SJCRH30 (cell line): ENCODE results near the gene TDRD7. TPM values are rescaled to one million over a fixed set of nuclear protein-coding genes. Genes with fewer than 3 reads are reported as not detected.

ENCODE experiments used
- DNase-seq, 2 experiments: peaks; one replicate each; pipeline ENCODE4 v3.0.0-alpha.2; 2015 to 2020
- H3K27ac ChIP-seq: fragments of 250-450 bp; sonication (Bioruptor Pico); 2 replicates; pipeline ENCODE4 v1.5.1; 2020; ENCODE audit warnings: mild to moderate bottlenecking, moderate library complexity
- H3K27me3 ChIP-seq: fragments of 250-450 bp; sonication (Bioruptor Pico); 2 replicates; pipeline ENCODE4 v1.5.1; 2020; ENCODE audit warnings: mild to moderate bottlenecking, moderate library complexity
- H3K36me3 ChIP-seq: fragments of 250-450 bp; sonication (Bioruptor Pico); 2 replicates; pipeline ENCODE4 v1.5.1; 2020; ENCODE audit warnings: mild to moderate bottlenecking, moderate library complexity
- H3K4me1 ChIP-seq: fragments of 250-450 bp; sonication (Bioruptor Pico); 2 replicates; pipeline ENCODE4 v1.5.1; 2020; ENCODE audit warnings: mild to moderate bottlenecking, moderate library complexity
- H3K4me3 ChIP-seq: fragments of 250-450 bp; sonication (Bioruptor Pico); 2 replicates; pipeline ENCODE4 v1.5.1; 2020; ENCODE audit warnings: mild to moderate bottlenecking, moderate library complexity
- H3K9me3 ChIP-seq: fragments of 250-450 bp; sonication (Bioruptor Pico); replicated peaks from 2 replicates; pipeline ENCODE4 v1.5.1; 2020; ENCODE audit warnings: mild to moderate bottlenecking, moderate library complexity
- total RNA-seq: library from RNA; depleted of rRNA; stranded (reverse); fragments of >200 nt; shearing (Covaris generic); gene quantifications from 2 replicates; pipeline ENCODE4 v1.2.3, GENCODE V29; 2014

TDRD7 gene
- total RNA-seq, 1 experiment from 2014 or later = 2.4 TPM

DNA sequence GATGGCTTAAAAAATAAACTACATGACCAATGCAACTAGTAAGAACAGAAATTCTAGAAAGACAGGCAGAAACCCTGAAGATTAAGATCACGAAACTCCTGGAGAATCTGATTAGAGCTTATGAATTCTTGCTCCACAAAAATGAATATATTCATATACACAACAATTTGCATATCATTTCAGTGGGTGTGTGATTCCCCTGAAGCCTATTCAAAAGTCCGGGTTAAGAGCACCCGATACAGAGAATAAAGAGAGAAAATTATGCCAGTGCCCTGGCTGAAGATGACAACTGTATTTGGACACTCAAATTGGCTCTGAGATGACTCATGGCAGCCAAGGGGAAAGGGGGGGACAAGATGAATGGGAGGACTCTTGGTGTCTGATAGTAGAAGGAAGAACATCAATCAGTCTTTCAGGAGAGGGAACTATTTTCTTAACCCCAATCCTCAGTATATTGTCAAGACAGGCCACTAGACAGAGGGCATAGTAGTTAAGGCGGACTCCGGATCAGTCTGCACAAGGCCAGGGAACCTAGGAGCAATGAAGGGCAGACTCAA is 95.6 kb downstream of the TDRD7 start:
- no peaks in the 10 kb centered on the region for H3K9me3 ChIP-seq
- H3K4me1 ChIP-seq = no peaks in the 10 kb centered on the region
- DNase-seq = no peak
- H3K27me3 ChIP-seq = peaks cover 9% of the 10 kb centered on the region
- H3K36me3 ChIP-seq = no peaks in the 10 kb centered on the region
- H3K27ac ChIP-seq = no peak overlapping the region
- no peak overlapping the region for H3K4me3 ChIP-seq

DNA sequence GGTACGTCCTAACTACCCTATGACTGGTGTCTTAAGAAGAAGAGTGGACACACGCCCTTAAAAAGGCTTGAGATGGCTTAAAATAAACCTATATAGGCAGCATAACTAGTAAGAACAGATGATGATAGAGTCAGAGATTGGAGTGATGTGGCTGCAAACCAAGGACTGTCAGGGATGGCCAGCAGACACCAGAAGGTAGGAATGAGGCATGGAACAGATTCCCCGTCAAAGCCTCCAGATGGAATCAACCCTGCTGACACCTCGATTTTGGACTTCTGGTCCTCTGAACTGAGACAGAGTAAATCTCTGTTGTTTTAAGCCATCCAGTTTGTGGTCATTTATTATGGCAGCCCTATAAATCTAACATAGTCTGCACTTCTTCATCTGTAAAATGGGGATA is 97.0 kb downstream of the TDRD7 start:
- Histone ChIP-seq H3K4me1 (no peaks in the 10 kb centered on the region), H3K27ac (no peak overlapping the region), H3K36me3 (no peaks in the 10 kb centered on the region), H3K27me3 (peaks cover 2% of the 10 kb centered on the region; the same call in 1 of the 2 replicates), H3K9me3 (no peaks in the 10 kb centered on the region), H3K4me3 (no peak overlapping the region)
- no peak for DNase-seq

DNA sequence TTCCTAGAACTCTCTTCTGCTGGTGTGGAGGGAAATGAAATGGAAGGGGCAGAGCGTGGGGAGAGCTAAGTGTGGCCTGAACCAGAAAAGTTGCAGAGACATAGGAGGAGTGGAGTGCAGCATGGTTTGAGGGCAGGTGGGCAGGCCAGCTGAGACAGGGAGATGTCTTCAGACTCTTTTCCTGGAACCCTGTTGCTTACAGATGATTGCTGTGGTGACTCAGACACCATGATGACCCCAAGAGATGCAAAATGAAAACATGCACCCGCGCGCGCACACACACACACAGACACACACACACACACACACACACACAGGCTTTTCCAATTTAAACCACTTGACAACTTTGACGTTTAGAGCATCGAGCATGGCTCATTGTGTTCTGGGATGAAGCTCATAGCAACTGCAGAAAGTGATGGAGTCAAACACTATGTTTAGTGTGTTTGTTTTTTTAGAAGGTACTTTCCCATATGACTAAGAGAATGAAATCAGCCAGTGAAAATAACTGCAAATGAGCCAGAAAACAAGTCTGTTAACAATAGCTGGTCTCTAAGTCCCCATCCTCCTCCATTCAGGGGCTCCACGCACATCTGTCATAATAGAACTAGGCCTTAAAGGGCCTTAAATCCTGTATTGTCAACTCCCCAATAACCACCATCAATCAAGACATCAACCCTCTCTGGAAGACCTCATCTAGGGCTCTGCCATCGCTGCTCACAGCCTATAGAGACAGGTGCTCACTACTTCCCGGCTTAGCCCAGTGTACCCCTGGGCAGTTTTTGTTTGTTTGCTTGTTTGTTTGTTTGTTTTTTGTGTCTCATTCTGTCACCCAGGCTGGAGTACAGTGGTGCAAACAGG is 99.1 kb downstream of the TDRD7 start:
- Histone ChIP-seq H3K27ac (no peak overlapping the region), H3K9me3 (no peaks in the 10 kb centered on the region), H3K36me3 (no peaks in the 10 kb centered on the region), H3K4me1 (no peaks in the 10 kb centered on the region), H3K4me3 (no peak overlapping the region), H3K27me3 (no peaks in the 10 kb centered on the region)
- DNase-seq = no peak

DNA sequence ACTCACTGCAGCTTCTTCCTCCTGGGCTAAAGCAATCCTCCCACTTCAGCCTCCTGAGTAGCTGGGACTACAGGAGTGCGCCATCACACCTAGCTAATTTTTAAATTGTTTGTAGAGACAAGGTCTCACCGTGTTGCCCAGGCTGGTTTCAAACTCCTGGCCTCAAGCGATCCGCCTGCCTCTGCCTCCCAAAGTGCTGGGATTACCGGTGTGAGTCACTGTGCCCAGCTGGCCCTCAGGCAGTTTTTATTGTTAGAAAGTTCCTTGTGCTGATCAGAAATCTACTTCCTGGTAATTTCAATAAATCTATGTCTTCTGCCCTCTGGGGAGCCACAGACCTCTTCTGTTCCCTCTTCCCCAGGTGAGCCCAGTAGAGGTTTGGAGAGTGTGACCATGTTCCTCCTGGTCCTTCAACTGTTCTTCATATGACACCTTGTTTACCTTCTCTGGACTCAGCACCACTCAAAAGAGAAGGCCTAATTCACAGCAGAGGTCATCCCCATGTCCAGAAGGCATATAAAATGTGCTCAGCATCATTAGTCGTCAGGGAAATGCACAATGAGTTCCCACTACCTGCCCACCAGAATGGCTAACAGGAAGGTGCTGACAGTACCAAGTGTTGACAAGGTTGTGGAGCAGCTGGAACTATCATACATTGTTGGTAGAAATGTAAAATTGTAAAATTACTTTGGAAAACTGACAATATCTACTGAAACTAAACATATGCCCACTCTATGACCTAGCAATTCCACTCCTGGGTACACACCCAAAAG is 99.9 kb downstream of the TDRD7 start:
- H3K36me3 ChIP-seq = no peaks in the 10 kb centered on the region
- no peaks in the 10 kb centered on the region for H3K9me3 ChIP-seq
- no peaks in the 10 kb centered on the region for H3K4me1 ChIP-seq
- no peak overlapping the region for H3K27ac ChIP-seq
- no peak overlapping the region for H3K4me3 ChIP-seq
- no peak for DNase-seq
- H3K27me3 ChIP-seq = no peaks in the 10 kb centered on the region

DNA sequence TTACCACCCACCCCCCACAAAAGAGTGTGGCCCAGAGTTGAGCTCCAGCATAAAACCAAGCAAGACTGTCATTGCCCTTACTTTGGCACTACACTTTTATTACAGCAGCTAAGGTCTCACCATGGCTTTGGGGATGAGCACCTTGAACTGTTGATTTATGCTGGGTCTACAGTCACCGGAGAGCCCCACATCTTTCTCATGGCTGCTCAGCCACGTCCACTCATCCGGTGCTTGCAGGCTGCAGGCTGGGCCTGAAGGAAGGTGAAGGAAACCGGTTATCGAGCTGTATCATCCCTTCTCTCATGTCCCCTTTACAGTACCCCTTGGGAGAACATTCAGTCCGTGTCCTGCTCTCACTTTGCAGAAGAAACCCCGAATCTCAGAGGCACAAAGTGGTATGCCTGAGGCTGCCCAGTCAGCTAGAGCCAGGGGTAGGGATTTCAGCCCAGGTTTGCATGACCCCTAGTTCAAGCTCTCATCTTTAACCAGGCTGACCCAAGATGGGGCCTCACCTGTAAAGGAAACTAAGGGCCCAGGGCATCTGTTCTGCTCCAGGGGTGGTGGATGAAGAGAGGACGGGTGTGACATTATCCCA is 101.2 kb downstream of the TDRD7 start:
- no peaks in the 10 kb centered on the region for H3K36me3 ChIP-seq
- H3K27me3 ChIP-seq = no peaks in the 10 kb centered on the region
- no peak for DNase-seq
- no peak overlapping the region for H3K27ac ChIP-seq
- H3K4me3 ChIP-seq = no peak overlapping the region
- no peaks in the 10 kb centered on the region for H3K4me1 ChIP-seq
- no peaks in the 10 kb centered on the region for H3K9me3 ChIP-seq

DNA sequence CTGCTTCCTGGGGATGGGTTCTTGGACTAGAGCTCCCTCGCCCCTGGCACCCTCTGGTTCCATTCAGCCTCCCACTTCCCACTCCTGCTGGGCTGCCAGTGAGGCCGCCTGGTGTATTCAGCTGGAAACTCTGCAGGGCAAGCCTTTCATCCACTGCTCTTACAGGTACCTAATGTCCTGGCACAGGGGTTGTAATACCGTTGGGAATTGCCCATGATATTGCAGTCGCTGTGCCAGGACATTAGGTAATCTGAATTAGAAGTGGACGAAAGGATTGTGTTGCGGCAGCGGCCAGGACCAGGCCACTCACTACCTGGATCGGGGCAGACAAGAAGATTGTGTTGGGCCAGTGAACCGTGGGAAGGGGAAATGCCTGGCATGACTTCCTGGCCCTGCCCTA is 102.6 kb downstream of the TDRD7 start:
- Histone ChIP-seq H3K9me3 (no peaks in the 10 kb centered on the region), H3K36me3 (no peaks in the 10 kb centered on the region)

DNA sequence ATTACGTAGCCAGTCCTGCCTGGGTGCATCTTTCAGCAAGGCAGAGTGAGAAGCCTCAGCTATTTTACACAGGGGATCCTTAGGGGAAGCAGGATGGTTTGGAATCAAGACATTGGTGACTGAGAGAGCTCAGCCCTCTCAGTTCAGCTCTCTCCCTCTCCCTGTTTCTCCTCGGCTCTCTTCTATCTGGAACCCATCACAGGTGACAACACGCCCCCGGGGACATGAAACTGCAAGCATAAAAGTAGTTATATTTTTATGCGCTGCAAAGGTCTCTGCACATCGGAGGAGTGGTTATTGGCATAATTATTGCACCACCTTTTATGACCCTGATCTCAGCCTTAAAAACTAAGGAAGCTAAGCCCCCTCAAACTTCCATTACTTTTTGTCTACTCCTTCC is 103.8 kb downstream of the TDRD7 start:
- DNase-seq = no peak
- Histone ChIP-seq H3K9me3 (no peaks in the 10 kb centered on the region), H3K36me3 (no peaks in the 10 kb centered on the region), H3K27me3 (no peaks in the 10 kb centered on the region), H3K4me1 (no peaks in the 10 kb centered on the region), H3K4me3 (no peak overlapping the region), H3K27ac (no peak overlapping the region)

More for the DNA sequence above, 102.6 kb downstream of the TDRD7 start:
- H3K4me1 ChIP-seq = no peaks in the 10 kb centered on the region
- H3K27ac ChIP-seq = no peak overlapping the region
- no peaks in the 10 kb centered on the region for H3K27me3 ChIP-seq
- H3K4me3 ChIP-seq = no peak overlapping the region
- DNase-seq = no peak

DNA sequence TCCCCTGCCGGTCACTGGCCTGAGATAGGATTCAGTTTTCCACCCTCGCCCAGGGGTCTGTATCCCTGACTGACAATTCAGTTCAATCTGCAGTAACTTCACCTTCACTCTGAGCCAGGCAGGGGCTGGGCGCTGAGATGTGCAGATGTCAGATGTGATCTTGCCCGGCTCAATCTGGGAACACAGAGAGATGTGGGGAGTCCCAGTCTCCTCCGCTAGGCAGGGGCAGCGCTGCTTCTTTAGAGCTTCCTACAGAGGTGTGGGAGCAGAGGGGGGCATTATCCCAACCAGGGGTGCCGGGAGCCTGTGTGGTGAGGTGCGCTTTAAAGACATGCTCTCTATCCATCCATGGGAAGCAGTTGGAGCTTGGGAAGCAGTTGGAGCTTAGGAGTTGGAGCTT is 104.2 kb downstream of the TDRD7 start:
- Histone ChIP-seq H3K4me1 (no peaks in the 10 kb centered on the region), H3K36me3 (no peaks in the 10 kb centered on the region), H3K27me3 (no peaks in the 10 kb centered on the region), H3K27ac (no peak overlapping the region), H3K4me3 (no peak overlapping the region), H3K9me3 (no peaks in the 10 kb centered on the region)
- no peak for DNase-seq

DNA sequence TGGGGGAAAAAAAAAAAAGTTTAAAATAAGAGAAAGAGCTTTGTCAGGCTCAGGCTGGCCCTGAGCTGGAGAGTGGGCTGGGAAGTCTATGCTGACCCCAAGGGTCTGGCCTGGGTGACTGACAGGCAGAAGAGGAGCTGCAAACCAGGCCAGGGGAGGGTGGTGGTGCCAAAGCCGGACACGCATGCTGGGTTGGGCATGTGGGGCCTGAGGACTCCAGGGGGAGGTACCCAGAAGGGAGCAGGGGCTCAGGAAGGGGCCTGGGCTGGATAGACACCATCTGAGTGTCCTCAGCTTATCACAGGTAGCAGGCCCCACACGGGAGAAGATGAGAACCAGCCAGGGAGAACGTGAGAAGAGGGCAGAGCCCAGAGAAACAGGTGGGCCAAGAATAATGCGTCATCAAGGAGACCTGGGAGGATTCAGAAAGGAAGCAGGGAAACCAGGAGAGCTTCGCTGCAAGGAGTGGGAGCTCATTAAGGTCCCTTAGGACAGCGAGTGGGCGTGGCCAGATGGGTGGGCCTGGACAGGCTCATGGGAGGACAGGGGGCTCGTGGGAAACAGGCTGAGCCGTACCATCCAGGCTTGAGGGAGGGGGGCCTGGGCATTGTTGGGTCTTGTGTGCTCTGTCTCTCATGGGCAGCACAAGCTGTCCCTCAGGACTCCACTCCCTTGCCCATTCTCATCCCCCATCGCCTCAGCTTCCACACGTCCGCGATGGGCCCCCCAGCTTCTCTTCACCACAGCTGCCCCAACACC is 105.6 kb downstream of the TDRD7 start:
- Histone ChIP-seq H3K9me3 (no peaks in the 10 kb centered on the region), H3K36me3 (no peaks in the 10 kb centered on the region), H3K27me3 (no peaks in the 10 kb centered on the region), H3K4me1 (no peaks in the 10 kb centered on the region), H3K27ac (no peak overlapping the region), H3K4me3 (no peak overlapping the region)
- DNase-seq = no peak

DNA sequence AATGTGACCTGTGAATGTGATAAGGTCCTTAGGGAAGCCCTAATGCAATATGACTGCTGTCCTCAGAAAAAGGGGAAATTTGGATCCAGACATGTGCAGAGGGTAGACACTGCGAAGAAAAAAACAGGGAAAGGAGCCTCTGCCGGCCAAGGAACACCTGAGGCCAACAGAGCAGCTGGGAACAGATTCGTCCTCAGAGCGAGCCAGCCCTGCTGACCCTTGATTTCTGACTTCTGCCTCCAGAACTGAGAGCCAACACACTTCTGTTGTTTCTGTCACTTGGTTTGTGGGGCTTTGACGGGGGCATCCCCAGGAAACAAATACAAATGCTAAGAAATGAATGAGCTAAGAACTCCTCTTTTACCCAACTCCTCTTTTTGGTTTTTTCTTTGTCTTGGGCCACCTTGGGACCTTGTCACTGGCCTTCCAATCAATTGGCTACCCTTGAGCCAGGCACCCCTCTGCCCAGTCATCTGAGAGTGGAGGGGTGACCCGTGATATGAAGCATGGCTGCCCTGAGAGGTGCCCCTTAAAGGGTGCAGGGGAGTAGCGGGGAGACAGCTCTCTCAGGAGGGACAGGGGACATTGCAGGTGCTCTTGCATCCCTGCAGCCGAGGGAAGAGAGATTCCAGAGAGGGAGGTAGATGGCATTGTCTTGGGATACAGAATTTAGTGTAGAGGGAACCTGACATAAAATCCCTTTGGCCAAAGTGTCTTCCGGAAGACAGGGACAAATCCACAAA is 106.4 kb downstream of the TDRD7 start:
- Histone ChIP-seq H3K9me3 (no peaks in the 10 kb centered on the region), H3K27ac (no peak overlapping the region), H3K27me3 (no peaks in the 10 kb centered on the region), H3K4me1 (no peaks in the 10 kb centered on the region), H3K36me3 (no peaks in the 10 kb centered on the region), H3K4me3 (no peak overlapping the region)
- DNase-seq = no peak

DNA sequence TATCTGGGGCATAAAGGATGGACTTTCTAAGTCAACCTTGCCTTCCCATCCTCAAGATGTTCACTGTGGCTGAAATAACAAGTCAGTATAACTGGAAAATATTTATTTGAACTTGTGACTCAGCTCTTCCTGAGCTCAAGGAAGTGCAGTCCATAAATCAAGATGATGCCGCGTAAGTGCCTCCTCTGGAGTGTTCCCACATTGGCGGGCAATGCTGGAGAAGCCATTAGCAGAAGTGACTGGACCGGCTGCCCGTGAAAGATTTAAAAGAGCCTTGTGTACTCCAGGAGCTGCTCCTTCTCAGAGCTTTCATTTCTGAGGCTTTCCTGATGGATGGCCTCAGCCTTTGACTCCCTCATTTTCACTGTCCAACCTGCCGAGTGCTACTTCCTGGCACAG is 107.0 kb downstream of the TDRD7 start:
- H3K4me1 ChIP-seq = no peaks in the 10 kb centered on the region
- no peaks in the 10 kb centered on the region for H3K27me3 ChIP-seq
- no peaks in the 10 kb centered on the region for H3K9me3 ChIP-seq
- no peak overlapping the region for H3K27ac ChIP-seq
- no peak overlapping the region for H3K4me3 ChIP-seq
- H3K36me3 ChIP-seq = no peaks in the 10 kb centered on the region
- no peak for DNase-seq

DNA sequence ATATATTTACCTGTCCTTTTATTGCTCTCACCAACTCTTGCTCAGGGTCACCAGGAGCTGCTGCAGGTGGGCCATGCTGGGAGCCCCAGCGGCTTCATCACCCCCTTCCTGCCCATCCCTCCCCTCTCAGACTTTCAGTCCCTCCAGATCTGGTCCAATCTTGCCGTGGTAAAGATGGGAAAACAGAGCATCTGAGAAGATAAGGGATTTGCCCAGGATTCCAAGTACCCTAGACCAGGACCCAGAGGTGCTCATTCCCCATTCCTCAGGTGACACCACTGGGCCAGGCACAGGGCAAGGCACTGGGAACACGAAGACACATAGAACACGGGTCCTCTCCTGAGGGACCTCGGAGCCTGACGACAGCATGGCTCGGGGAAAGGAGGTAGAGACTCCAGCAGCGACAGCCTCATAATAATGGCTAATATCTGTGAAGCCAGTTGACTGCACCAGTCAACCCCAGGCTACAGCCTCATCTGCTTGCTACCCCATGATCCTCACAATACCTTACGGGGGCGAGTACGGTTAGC is 107.6 kb downstream of the TDRD7 start:
- H3K9me3 ChIP-seq = no peaks in the 10 kb centered on the region
- no peaks in the 10 kb centered on the region for H3K27me3 ChIP-seq
- no peak overlapping the region for H3K4me3 ChIP-seq
- no peak for DNase-seq
- H3K36me3 ChIP-seq = no peaks in the 10 kb centered on the region
- H3K27ac ChIP-seq = no peak overlapping the region
- no peaks in the 10 kb centered on the region for H3K4me1 ChIP-seq

DNA sequence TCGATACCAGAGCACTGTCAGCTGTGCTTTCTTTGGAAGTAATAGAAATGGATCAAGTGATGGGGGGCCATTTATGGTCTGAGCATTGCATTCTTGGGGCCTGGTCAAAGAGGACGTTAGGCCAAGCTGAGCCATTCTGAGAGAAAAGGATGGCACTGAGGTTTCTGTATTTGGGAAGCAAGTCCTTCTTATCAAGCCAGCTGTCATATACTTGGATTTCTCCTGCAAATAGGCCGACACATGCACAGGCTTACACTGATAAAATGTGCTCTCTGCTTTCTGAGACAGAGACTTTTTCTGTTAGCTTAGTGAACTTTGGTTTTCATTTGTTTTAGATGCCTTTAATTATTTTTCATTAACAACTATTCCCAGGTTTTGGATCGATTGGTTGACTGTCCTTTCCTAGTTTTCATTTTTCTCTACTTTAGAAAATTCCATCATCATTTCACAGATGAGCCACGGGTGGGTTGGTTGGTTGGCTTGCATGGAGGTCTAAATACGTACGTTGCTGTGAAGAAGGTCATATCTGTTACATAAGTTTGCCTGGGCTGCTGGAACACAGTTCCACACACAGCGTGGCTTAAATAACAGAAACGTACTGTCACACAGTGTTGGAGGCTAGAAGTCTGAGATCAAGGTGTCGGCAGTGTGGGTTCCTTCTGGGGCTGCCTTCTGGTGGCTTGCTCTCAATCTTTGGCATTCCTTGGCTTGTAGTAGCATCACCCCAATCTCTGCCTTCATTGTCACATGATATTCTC is 109.9 kb downstream of the TDRD7 start:
- Histone ChIP-seq H3K27ac (no peak overlapping the region), H3K36me3 (no peaks in the 10 kb centered on the region)
- no peak for DNase-seq

More for the DNA sequence above, 109.9 kb downstream of the TDRD7 start:
- Histone ChIP-seq H3K4me3 (no peak overlapping the region), H3K4me1 (no peaks in the 10 kb centered on the region), H3K27me3 (no peaks in the 10 kb centered on the region), H3K9me3 (no peaks in the 10 kb centered on the region)
